HG03575 (cell line): ENCODE data around the gene SGCA.

ENCODE experiments used
- ATAC-seq: cut with Tn5 transposase; IDR thresholded peaks from one replicate; pipeline ENCODE4 v1.9.1; 2021; ENCODE audit not compliant: unreplicated experiment, insufficient number of reproducible peaks, low FRiP score; ENCODE audit errors: extremely low read depth

SGCA gene

DNA sequence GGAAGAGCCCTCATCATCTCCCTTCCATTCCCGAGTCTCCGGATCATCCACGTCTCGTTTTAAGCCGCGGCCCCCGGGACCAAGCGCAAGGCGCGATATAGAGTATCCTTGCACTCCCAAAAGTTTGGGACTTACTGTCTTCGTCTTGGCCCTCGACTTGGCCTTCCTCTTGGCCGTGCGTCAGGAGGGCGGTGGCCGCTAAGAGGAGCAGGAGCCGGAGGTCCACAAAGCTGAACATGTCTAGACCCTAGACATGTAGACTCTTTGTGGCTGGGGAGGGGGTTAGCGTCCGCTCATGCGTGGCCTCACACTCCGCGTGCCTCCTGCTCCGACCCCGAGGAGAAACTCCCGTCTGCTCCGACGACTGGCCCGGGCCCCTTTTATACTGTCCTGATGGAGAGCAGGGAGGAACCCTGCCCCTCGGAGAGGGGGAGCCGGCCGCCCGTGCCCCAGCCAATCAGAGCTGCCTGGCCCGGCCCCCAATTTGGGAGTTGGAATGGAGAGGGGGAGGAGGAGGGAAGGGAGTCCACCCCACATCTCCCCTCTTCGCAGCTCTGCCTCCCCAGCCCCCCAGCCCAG lies 35.6 kb downstream of the SGCA start, which contains the start of gene COL1A1:
Gene COL1A1, minus strand, starts transcription at position 356 of the 579 bp plus-strand sequence. Its CDS starts 118 bp downstream, at position 238.
- ATAC-seq = no peak

DNA sequence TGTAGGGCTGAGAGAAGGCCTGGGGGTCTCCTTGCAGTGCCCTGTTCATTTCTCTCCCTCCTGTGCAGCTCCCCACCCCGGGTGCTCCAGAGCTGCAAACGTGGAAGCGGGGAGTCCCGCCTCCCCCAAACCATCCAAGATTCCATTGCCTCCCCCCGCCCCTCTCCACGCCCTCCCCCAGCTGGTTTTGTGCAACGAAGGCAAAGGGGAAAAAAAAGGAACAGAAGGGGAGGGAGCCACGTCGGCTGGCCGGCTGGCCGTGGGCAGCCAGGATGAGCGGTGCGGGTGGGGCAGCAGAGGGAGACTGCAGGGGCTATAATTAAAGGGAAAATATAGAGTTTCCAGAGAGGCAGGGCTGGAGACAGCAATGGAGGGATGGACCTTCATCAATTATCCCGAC lies 37.3 kb downstream of the SGCA start:
- no peak for ATAC-seq

DNA sequence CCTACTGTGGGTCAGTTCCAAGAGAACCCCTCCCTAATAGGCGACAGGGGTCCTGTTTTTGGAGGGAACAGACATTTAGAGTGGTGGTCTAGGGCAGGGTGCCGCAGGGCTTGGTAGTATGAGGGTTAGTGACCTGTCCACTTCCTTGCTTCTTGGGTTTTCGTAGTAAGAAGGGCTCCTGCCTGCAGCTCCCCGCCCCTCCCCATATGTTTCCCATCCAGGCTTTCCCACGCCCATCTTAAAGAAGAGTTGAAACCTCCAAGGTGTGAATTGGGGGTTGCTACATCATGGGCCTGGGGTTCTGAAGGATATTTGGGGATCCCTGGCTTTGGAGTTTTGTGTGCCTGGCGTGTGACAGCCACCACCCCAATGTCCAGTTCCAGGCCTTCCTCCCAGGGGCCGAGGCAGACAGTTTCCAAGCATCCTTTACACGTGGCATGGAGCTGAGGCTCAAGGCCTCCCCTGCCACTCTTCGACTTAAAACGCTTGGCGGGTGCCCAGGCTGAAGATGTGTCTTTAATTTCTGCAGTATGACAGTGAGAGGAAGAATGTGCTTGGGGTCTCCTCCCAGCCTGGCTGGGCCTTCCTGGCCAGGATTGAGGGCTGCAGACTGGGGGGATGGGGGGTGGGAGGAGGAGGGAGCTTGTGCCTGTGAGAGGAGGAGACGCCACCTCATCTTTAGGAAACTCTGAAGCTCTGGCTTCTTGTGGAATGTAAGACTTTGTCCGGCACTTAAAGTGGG lies 38.0 kb downstream of the SGCA start:
- no peak for ATAC-seq

DNA sequence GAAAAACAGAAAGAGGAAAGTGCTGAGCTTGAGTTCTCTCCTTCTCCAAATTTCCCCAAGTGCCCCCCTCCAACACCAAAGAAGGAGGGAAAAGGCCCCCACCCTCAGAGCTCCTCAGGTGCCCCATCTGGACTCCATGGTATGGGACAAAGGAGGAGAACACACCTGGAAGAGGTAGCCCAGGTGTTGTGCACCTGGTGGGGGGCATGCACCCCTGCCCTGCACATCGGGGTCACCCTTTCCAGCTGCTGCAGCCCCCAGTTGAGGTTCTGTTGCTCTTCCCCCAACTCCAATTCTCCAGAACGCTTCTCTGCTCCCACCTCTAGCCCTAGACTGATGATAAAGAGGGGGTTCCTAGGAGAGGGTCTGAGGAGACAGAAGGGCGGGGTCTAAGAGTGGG lies 38.6 kb downstream of the SGCA start:
- no peak for ATAC-seq

DNA sequence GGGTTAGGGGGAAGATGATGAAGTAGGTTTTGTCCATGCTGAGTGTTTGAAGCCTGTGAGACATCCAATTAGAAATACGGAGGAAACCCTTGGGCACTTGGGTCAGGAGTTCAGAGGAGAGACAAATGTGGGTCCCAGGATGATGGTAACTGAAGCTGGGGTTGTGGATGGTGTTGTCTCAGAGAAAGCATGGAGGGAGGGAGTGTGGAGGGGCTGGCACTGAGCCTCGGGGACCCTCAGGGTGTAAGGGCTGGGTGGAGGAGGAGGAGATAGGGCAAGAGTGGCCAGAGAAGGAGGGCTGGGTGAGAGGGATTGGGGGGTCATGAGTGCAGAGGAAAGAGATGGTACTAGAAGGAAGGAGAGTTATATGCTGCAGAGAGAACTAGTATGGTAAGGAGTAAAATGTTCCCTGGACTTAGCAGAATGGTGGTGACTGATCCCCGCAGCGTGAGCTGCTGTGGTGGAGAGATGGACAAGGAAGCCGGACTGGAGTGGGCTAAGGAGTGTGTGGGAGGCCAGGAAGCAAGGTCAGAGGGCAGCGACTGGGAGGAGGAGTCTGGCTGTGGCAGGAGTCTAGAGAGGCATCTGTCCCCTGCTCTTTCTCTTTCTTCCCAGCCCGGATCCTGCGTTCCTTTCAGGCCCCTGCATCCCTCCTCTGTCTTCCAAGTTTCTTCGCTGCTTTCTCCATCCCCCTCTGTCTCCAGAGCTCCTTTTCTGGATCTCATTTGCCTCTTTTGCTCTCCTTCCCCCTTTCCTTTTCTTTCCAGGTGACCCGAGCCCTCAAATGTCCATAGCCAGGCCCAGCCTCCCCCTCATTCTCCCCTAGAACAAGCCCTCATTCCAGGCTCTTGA lies 39.5 kb downstream of the SGCA start:
- ATAC-seq = no peak

DNA sequence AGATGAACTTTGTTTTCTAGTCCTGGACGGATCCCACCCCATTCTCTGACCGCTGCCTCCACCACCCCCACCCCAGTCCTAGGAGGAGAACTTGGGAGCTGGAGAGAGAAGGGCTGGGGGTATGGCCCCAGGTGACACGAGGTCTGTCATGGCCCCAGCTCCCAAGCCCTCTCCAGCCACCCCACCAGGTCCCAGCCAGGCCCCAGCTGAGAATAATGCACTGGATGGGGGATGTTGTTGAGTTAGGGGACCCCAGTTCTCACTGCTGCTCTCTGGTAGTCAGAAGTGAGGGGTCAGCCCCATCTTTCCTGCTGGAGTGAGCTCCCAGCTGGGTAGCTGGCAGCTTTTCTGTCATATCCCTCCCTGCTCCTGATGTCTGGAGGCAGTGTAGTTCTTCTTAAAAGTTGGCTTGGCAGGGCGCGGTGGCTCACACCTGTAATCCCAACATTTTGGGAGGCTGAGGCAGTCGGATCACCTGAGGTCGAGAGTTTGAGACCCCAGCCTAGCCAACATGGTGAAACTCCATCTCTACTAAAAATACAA lies 40.2 kb downstream of the SGCA start:
- ATAC-seq = no peak

DNA sequence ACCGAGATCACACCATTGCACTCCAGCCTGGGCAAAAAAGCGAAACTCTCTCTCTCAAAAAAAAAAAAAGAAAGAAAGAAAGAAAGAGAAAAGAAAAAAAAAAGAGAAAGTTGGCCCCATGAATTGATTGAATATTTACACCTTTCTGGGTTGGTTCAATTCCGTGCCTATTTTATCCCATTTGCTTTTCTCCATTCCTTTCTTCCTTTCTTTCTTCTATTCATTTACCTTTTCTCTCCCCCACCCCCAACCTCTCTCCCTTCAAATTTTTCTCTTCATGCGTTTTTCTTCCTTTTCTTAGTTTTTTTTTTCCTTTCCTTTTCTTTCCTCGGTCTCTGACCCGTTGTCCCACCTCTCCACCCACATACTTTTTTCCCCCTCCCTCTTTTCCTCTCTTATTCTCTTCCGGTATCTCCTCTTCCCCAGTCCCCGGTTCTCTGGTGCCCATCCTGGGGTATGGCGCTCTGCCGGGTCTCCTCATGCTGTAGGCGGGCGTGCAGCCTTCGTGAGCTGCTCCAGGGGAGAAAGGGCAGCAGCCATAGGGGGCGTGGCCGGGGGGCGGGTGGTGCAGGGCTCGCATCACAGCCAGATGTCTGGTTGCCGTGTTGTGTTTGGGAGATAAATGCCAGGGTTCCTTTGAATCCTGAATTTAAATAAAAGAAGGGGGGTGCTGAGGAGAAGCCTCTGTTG lies 40.9 kb downstream of the SGCA start:
- ATAC-seq = no peak

DNA sequence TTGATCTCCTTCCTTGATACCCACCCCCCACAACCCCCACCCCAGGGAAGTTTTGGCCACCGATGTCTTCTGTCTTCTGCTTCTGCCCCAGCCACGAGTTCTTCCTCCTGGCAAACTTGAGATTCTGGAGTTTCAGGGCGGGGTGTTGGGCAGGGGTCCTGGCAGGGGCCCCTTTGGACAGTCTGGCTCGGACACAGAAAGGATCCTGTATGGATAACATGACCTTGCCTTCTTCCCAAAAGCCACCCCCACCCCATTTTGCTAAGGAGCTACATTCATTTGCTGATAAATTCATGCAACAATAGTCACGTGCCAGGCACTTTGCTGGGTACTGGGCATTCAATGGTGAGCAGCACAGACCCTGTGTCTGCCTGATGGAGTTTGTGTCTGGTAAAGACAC lies 41.5 kb downstream of the SGCA start:
- no peak for ATAC-seq

DNA sequence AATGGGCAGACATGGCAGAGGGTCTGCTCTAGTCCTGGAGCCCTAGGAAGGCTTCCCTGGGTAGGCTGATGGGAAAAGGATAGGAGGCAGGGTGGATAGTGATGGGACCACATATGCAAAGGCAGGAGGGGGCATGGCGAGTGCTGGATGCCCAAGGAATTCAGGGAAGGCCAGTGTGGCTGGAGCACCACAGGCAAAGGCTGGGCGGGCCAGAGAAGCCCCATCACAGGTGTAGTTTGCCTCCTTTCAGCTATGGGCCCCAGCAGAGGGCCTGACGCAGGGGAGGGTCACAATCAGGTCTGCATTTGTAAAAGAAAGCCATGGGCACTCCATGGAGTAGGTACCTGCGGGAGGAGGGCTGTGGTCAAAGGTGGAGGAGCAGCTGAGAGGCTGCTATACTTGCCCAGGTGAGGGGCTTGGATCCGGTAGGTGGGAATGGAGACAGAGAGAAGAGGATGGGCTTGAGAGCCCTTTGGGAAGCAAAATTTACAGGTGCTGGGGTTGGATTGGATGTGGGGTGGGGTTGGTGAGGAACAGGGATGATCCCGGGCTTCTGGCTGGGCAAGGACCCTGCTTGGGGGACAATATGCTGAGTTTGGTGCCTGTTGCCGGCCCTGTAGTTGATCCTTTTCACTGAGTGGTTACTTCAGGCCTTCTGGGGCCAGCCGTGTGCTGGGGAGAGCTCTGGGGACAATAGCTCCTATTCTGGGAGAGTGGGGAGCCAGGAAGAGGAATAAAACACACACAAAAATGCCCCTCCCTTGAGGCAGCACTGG lies 42.2 kb downstream of the SGCA start:
- ATAC-seq = no peak

DNA sequence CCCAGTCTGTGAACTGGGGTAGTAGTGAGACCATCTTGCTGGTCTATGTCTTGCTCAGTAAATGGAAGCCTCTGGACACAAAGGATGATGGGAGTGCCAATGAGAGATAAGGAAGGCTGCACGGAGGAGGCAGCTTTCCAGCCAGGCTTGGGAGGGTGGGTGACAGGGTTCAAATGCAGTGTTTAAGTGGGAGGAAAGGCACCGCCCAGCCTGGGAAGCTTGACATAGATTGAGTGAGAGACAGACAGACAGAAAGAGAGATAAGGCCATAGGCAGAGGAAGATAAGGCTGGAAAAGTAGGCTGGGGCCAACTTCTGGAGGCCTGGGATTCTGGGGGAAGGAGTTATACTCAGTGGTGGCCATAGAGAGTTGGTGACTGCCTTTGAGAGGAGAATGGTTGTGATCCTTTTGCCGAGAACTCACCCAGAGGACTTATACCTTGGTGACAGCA lies 42.8 kb downstream of the SGCA start:
- ATAC-seq = no peak

DNA sequence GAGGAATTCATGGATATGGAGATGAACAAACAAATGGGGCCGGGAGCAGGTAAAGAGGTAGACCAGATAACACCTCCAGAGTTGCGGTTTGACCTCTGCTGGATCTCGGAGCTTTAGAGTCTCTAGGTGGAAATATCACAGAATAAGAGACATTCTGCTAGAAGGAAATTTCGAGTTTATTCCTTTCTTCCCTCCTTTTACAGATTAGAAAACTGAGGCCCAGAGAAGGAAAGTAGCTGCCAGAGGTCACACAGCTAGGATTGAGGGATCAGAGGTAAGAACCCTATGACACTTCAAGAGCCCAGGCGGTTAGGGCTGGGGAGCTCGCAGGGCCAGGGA lies 43.3 kb downstream of the SGCA start:
- no peak for ATAC-seq

DNA sequence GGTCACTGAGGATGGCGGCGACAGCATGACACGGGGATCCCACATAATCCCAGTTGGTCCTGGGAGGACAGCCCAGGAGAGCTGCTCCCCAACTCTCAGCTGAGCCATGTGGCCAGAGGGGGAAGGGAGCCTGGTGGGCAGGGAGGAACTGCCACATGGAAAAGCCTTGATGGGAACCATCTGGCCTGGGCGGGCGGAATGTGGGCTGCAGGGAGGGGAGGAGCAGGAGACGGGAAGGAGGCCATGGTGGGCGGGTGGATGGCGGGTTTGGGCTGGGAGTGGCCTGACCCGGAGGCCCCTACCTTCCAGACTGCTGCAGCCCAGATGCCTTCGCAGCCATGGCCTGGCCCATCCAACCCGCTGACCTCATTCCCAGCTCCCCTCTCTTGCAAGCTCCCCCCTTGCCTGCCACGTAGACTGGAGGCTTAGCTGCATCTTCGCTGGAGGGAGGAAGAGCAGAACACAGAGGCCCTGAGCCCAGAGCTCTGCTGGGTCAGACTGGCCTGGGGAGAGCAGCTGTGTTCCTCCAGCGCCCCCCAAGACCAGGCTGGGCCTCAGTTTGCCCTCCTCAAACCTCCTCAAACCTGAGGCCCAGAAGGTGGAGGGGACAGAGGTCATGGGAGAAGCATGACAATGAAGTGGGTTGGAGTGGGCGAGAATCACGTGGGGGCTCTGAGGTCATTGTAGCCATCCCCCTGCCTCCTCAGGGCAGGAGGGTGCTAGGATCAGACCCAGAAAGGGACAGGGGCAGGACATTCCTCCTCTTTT lies 43.9 kb downstream of the SGCA start:
- ATAC-seq = no peak

DNA sequence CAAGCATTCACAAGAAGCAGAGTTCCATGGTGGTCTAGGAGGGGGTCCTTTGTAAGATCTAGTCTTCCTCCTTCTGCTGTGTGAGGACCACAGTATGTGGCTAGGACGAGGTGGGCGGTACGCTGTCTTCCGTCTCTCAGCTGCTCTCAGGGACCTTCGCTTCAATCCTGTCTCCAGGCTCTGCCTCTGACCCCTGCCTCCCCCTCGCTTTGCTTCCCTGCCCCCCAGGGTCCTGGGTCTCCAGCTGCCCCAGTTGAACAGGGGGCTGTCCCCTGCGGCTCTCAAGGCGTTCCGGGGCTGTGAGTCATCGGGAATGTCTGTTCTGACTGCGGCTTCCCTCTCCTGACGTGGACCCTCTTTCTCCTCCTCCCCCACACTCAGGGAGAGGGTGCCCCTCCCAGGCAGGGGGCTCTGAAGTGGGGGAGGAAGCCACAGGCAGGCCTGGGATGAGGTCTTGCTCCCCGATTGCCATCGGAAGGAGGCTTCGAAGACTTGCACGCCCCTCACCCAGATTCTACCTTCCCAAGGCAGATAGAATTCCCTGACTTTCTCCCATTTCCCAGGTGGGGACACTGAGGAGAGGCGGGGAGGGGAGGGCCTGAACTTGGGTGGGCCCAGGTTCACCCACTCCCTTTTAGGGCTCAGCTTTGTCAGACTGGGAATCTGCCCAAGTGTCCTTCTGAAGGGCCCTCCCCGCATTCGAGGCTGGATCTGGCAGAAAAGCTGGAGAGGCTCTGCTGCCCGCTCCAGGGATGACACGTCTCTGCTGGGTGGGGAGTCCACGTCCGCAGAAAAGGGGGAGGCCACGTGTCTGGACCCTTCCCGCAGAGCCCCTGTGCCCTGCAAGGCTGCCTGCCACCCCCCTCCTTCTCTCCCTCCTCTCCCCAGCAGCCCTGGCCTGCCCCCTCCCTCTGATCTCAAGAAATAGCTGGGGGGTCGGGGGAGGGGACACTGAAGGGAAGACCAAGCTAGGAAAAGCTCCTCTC lies 44.7 kb downstream of the SGCA start:
- ATAC-seq = no peak

DNA sequence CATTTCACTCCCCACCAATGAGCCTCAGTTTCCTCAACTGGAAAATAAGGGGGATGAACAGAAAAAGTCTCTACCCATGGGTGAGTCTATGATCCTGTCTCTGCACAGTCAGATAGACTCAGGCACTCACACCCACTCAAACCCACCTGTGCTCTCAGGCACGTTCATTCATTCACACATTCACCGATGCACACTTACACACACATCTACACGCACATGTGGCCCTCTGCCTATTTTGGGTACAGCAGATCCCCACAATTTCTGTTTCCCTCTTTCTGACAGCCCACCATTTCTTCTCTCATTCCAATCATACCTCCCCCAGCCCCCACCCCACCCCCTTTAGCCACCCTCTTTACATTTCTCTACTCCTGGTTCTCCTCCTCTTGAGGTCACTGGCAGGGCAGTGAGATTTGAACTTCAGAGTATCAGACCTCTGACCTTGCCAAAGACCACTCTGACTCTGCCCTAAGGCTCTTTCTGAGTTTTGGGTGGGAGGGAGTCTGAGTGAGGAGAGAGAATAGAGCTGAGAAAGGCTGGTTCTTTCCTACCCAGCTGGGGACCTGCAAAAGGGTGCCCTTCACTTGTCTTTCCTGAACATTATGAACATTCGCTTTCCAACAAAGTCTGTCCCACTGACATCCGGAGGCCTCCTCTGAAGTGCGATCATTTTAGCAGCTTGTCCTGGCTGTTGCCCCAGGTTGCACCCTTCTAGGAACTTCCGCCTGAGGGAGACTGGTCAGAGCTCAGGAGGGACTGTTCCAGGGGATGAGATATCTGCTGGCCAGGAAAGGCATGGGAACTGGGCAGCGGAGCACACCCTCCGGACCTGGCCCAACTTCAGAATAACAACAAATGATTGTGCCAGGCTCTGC lies 45.7 kb downstream of the SGCA start:
- ATAC-seq = no peak

DNA sequence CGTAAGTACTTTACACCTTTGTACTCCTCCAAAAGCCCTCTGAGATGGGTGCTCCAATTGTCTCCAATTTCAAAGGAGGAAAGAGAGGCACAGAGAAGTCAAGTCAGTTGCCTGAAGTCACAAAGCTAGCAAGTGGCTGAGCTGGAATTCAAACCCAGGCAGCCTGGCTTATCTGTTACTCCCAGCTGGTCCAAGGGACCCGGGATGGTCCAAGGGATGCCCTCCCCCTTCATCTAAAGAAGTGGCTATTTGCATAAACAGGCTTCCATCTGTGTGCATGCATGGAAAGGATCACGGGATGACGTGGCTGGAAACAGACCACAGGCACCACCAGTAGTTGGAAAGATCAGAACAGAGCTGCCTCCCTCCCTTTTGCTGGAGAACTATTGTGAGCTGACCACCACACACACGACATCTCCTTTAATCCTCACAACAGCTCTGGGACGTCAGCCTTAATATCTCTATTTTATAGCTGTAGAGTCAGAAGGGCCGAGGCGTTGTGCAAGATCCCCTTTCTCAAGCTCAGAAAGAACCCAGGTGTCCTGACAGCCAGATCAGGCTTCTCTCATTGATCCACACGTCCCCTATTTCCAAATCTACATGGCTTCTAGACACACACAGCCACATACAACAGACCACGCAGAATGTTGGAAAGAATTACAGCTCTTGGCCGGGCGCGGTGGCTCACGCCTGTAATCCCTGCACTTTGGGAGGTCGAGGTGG lies 46.5 kb downstream of the SGCA start:
- ATAC-seq = no peak
